Measurements from ENCODE around the gene SNX32.
"Not testable (repeated sequence)": the region's sequence is repeated elsewhere in the genome, so short reads cannot be mapped to it uniquely, and the experiment has no call there.

The SNX32 gene

GRCh38 chr11:65822776-65823528 lies 10.8 kb upstream of the SNX32 start:
- DNase-seq (ENCODE audit: low read depth in 2 of 2) = no peak

- no peak for DNase-seq (ENCODE audit: low read depth in 2 of 2)
Observed at GRCh38 chr11:65826984-65827735, 6.6 kb upstream of the SNX32 start.

GRCh38 chr11:65829459-65829858 lies 4.3 kb upstream of the SNX32 start:
- no peak for DNase-seq (ENCODE audit: low read depth in 2 of 2)

GRCh38 chr11:65832231-65832630 lies 1.5 kb upstream of the SNX32 start:
- DNase-seq (ENCODE audit: low read depth in 2 of 2) = not testable (repeated sequence)

GRCh38 chr11:65834202-65834601 lies 439 bp downstream of the SNX32 start:
- DNase-seq (ENCODE audit: low read depth in 2 of 2) = no peak

GRCh38 chr11:65842144-65842543 lies 8.4 kb downstream of the SNX32 start:
- DNase-seq (ENCODE audit: low read depth in 2 of 2) = no peak

- no peak for DNase-seq (ENCODE audit: low read depth in 2 of 2)
Observed at GRCh38 chr11:65843811-65844210, 10.0 kb downstream of the SNX32 start.

GRCh38 chr11:65844231-65844872 lies 10.6 kb downstream of the SNX32 start:
- no peak for DNase-seq (ENCODE audit: low read depth in 2 of 2)

GRCh38 chr11:65847746-65848145 lies 14.0 kb downstream of the SNX32 start:
- DNase-seq (ENCODE audit: low read depth in 2 of 2) = no peak

- DNase-seq (ENCODE audit: low read depth in 2 of 2) = not testable (repeated sequence)
Observed at GRCh38 chr11:65848693-65849092, 14.9 kb downstream of the SNX32 start.

- no peak for DNase-seq (ENCODE audit: low read depth in 2 of 2)
Observed at GRCh38 chr11:65849366-65849765, 15.6 kb downstream of the SNX32 start.

- no peak for DNase-seq (ENCODE audit: low read depth in 2 of 2)
Observed at GRCh38 chr11:65849771-65850216, 16.0 kb downstream of the SNX32 start.

GRCh38 chr11:65850217-65851082 lies 16.7 kb downstream of the SNX32 start:
- no peak for DNase-seq (ENCODE audit: low read depth in 2 of 2)

- no peak for DNase-seq (ENCODE audit: low read depth in 2 of 2)
Observed at GRCh38 chr11:65851083-65851579, 17.4 kb downstream of the SNX32 start.

- no peak for DNase-seq (ENCODE audit: low read depth in 2 of 2)
Observed at GRCh38 chr11:65851811-65852507, 18.2 kb downstream of the SNX32 start.

GRCh38 chr11:65852508-65853245 lies 18.9 kb downstream of the SNX32 start:
- DNase-seq (ENCODE audit: low read depth in 2 of 2) = no peak

- DNase-seq (ENCODE audit: low read depth in 2 of 2) = no peak
Observed at GRCh38 chr11:65853246-65853979, 19.6 kb downstream of the SNX32 start.

- DNase-seq (ENCODE audit: low read depth in 2 of 2) = no peak
Observed at GRCh38 chr11:65854161-65854592, 20.4 kb downstream of the SNX32 start.
